HepG2 (cell line): ENCODE results near the gene MYOF. TPM values are rescaled to one million over a fixed set of nuclear protein-coding genes. Genes with fewer than 3 reads are reported as not detected.

Experiments
- ATAC-seq: fragments of 200-7000 bp; cut with Tn5 transposase; 3 replicates; pipeline ENCODE4 v1.9.1; 2020; ENCODE audit warnings: mild to moderate bottlenecking, moderate library complexity
- BruUV-seq: library from RNA; stranded (reverse); fragments of 400-500 nt; replicated peaks from 2 replicates; lab custom pipeline; 2021; lab: Mats Ljungman, UMichigan
- CTCF ChIA-PET: fragments of 300-600 bp; formaldehyde crosslinking; extraction: SDS; loops from one replicate; lab custom pipeline; 2021; ENCODE audit warnings: low total read pairs, inconsistent platforms, low intra/inter-chr PET ratio; lab: Yijun Ruan, JAX
- POLR2A ChIA-PET: fragments of 350-600 bp; sonication (Branson Sonifier 250); formaldehyde crosslinking; loops from one replicate; lab custom pipeline; 2020; ENCODE audit warnings: antibody characterized with exemption, inconsistent platforms; lab: Yijun Ruan, JAX
- DNase-seq: peaks from one replicate; pipeline ENCODE4 v3.0.0-alpha.2; 2015; ENCODE audit warnings: low spot score
- FAIRE-seq: peaks from 3 replicates; lab custom pipeline; 2011; peaks lifted over from hg19 to GRCh38; lab: Jason Lieb, UNC
- H2AFZ ChIP-seq: one replicate; pipeline ENCODE4 v1.6.1; 2011; ENCODE audit warnings: low read length, inconsistent platforms
- H3K27ac ChIP-seq: fragments of 300-600 bp; 3 replicates; pipeline ENCODE4 v1.8.0; 2011; ENCODE audit warnings: mixed run types, mild to moderate bottlenecking, mixed read lengths, low read length, inconsistent platforms; ENCODE audit not compliant: insufficient read depth; ENCODE audit errors: extremely low read length
- H3K27me3 ChIP-seq, 2 experiments: fragments of 200-600 bp in 1 of 2; 2 replicates in 1 of 2; 3 replicates in 1 of 2; pipeline versions ENCODE4 v1.6.0 to v1.8.0; 2011; ENCODE audit warnings: low read length in 2 of 2, mild to moderate bottlenecking in 2 of 2, moderate library complexity in 2 of 2, inconsistent platforms in 1 of 2; ENCODE audit not compliant: insufficient read depth in 2 of 2, control insufficient read depth in 1 of 2
- H3K36me3 ChIP-seq, 2 experiments: fragments of 200-600 bp in 1 of 2; replicated peaks in 1 of 2; 2 replicates in 1 of 2; 3 replicates in 1 of 2; pipeline versions ENCODE4 v1.5.1 to v1.8.0; 2011; ENCODE audit warnings: low read length in 2 of 2, inconsistent platforms in 1 of 2; ENCODE audit not compliant: insufficient read depth in 2 of 2, control insufficient read depth in 1 of 2
- H3K4me1 ChIP-seq: 2 replicates; pipeline ENCODE4 v1.5.1; 2012; ENCODE audit warnings: low read length, inconsistent platforms; ENCODE audit not compliant: insufficient read depth
- H3K4me2 ChIP-seq: 2 replicates; pipeline ENCODE4 v1.6.0; 2011; ENCODE audit warnings: low read depth, low read length, inconsistent platforms
- H3K4me3 ChIP-seq, 3 experiments: fragments of 200-600 bp in 1 of 3; sonication (generic), shearing (Covaris generic) in 1 of 3; replicated peaks in 1 of 3; 2 replicates each; pipeline ENCODE4 v1.5.1; 2011 to 2016; ENCODE audit warnings: low read length in 3 of 3, inconsistent platforms in 2 of 3, low read depth in 2 of 3, mild to moderate bottlenecking in 2 of 3, control low read depth in 1 of 3, mixed read lengths in 1 of 3; ENCODE audit not compliant: insufficient read depth in 1 of 3
- H3K79me2 ChIP-seq: one replicate; pipeline ENCODE4 v1.6.1; 2011; ENCODE audit warnings: low read length, inconsistent platforms; ENCODE audit not compliant: insufficient read depth
- H3K9ac ChIP-seq: 2 replicates; pipeline ENCODE4 v1.6.0; 2011; ENCODE audit warnings: mild to moderate bottlenecking, low read depth, low read length, inconsistent platforms; ENCODE audit not compliant: insufficient read depth
- H3K9me3 ChIP-seq: 2 replicates; pipeline ENCODE4 v1.5.1; 2012; ENCODE audit warnings: mild to moderate bottlenecking, low read length
- H4K20me1 ChIP-seq: 2 replicates; pipeline ENCODE4 v1.6.0; 2011; ENCODE audit warnings: inconsistent platforms, mild to moderate bottlenecking, low read length, moderate library complexity; ENCODE audit not compliant: insufficient read depth
- ATF5 ChIP-seq: sonication (generic); formaldehyde crosslinking; IDR thresholded peaks from 2 replicates; pipeline ENCODE4 v1.4.0; 2020; ENCODE audit warnings: mild to moderate bottlenecking, low read depth, missing genetic modification reagents
- DZIP1 ChIP-seq: sonication (generic); formaldehyde crosslinking; IDR thresholded peaks from 2 replicates; pipeline ENCODE4 v1.5.0; 2020; ENCODE audit warnings: mild to moderate bottlenecking, missing genetic modification reagents
- FOSL2 ChIP-seq: sonication (generic); formaldehyde crosslinking; IDR thresholded peaks from 2 replicates; pipeline ENCODE4 v1.4.0; 2020; ENCODE audit warnings: missing genetic modification reagents
- HDAC1 ChIP-seq: sonication (generic); formaldehyde crosslinking; IDR thresholded peaks from 2 replicates; pipeline ENCODE4 v1.5.1; 2020; ENCODE audit warnings: mild to moderate bottlenecking, missing genetic modification reagents
- HDAC2 ChIP-seq: sonication (generic); formaldehyde crosslinking; IDR thresholded peaks from 2 replicates; pipeline ENCODE4 v1.4.0; 2020; ENCODE audit warnings: missing genetic modification reagents
- HNRNPL ChIP-seq: fragments of 200-400 bp; formaldehyde crosslinking; IDR thresholded peaks from 2 replicates; pipeline ENCODE4 v1.6.1; 2017; ENCODE audit warnings: mild to moderate bottlenecking, low read depth, low read length
- KMT2B ChIP-seq: IDR thresholded peaks from 2 replicates; pipeline ENCODE4 v1.6.1; 2016; ENCODE audit warnings: missing genetic modification reagents, missing compliant biosample characterization
- MED1 ChIP-seq: sonication (generic); formaldehyde crosslinking; IDR thresholded peaks from 2 replicates; pipeline ENCODE4 v1.4.0; 2020; ENCODE audit warnings: missing genetic modification reagents
- NR2F2 ChIP-seq: IDR thresholded peaks from 2 replicates; pipeline ENCODE4 v1.6.1; 2012; ENCODE audit warnings: low read depth, inconsistent platforms, borderline replicate concordance
- RFXAP ChIP-seq: sonication (generic); formaldehyde crosslinking; IDR thresholded peaks from 2 replicates; pipeline ENCODE4 v1.4.0; 2020; ENCODE audit warnings: missing genetic modification reagents, borderline replicate concordance
- TCF12 ChIP-seq, 2 experiments: fragments of 450-650 bp in 1 of 2; sonication (generic) in 1 of 2; formaldehyde crosslinking in 1 of 2; IDR thresholded peaks; 2 replicates each; pipeline versions ENCODE4 v1.6.1 to v1.8.0; 2017 to 2022; ENCODE audit warnings: antibody characterized with exemption in 1 of 2, mild to moderate bottlenecking in 1 of 2, missing genetic modification reagents in 1 of 2, moderate library complexity in 1 of 2
- ZNF614 ChIP-seq: IDR thresholded peaks from 2 replicates; pipeline ENCODE4 v1.6.1; 2018; ENCODE audit warnings: missing biosample characterization, missing genetic modification reagents, inconsistent platforms, borderline replicate concordance
- ZNF772 ChIP-seq: sonication (generic); formaldehyde crosslinking; IDR thresholded peaks from 2 replicates; pipeline ENCODE4 v1.5.0; 2020; ENCODE audit warnings: mild to moderate bottlenecking, missing genetic modification reagents
- WGBS: methylation state at CpG from one replicate; pipeline ENCODE4 v1.1.6; 2017; ENCODE audit warnings: low lambda C conversion rate; 5-methylcytosine and 5-hydroxymethylcytosine counted together
- in situ Hi-C: cut with HindIII; loops from 2 replicates; pipeline ENCODE4 v1.10.0; 2017; ENCODE audit warnings: low pct_unique_long_range_greater_than_20kb; ENCODE audit not compliant: extremely low pct_ligation_motif_present
- intact Hi-C: fragments of 100-400 bp; cut with micrococcal nuclease; formaldehyde crosslinking; loops from one replicate; pipeline ENCODE4 v1.10.0; 2022; ENCODE audit not compliant: unreplicated experiment
- polyA plus RNA-seq, 8 experiments: library from polyadenylated mRNA; depleted of rRNA in 3 of 8; stranded (reverse) in 7 of 8; unstranded in 1 of 8; fragments of >200 nt; fragmentation: Illumina TruSeq in 4 of 8; extraction: Trizol in 4 of 8; gene quantifications; 2 replicates each; pipeline versions ENCODE4 v1.2.1 to v1.2.3, GENCODE V29; 2011 to 2016; ENCODE audit warnings: low read depth in 4 of 8, missing spikeins in 1 of 8, mixed read lengths in 1 of 8; ENCODE audit not compliant: insufficient read depth in 1 of 8
- total RNA-seq, 5 experiments: library from RNA; depleted of rRNA; stranded (reverse); fragments of >200 nt; fragmentation: Illumina TruSeq; extraction: Trizol; gene quantifications; 2 replicates each; pipeline ENCODE4 v1.2.3, GENCODE V29; 2016; ENCODE audit warnings: low read depth in 1 of 5
- TF ChIP-seq, protein P1 (sequence below): sonication (generic); formaldehyde crosslinking; IDR thresholded peaks from 2 replicates; pipeline ENCODE4 v1.5.0; 2020; ENCODE audit warnings: mild to moderate bottlenecking, missing genetic modification reagents, borderline replicate concordance

Gene MYOF
- total and polyA plus RNA-seq, 2 of the 13 experiments (the other 11 are each of a cell fraction or from before 2014, with no cell fraction given), result 0.18 to 0.42 TPM

DNA sequence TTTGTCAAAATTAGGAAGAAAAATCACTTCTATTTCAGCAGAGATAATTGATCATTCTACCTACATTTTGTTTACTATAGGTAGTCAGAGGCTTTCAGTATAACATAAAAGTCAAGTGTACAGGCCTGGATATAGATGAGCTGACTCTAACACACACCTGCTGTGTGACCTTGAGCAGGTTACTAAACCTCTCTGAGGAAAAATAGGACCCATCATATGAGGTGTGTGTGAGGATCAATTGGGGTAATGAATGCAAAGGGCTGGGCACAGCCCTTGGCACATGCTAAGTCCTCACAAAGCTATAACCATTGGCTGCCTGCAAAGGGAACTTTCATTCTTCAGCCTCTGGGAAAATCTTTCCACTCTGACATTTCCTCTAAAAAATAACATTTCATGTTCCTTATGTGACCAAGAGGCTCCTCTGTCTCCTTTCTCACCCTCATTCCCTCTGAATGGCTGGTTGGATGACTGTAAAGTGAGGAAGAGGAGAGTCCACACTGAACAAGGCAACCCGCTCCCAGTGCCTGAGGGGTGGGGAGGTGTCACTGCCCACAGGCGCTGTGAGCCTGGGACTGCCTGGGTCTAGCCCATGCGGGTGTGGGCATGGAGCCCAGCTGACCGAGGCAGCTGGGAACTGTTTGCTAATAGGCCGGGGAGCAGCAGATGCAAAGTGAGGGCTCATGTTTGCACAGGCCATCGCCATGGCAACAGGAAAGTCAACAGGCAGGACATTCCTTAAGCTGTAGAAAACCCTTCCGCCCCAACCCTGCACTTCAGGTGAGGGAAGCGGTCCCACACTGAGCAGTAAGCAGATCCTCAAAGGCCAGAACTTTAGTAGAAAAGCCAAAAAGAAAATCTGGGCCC, 36.8 kb downstream of the MYOF start:
- intact Hi-C loops, result no loop called here
- Histone ChIP-seq H2AFZ (no peak overlapping the region), H3K9me3 (no peaks in the 10 kb centered on the region), H3K4me3 (peak overlapping the region in 1 of 3 experiments; percentile 31; a peak in 1 of 6 replicates), H3K4me2 (peak overlapping the region; percentile 67), H3K27me3 (no peaks in the 10 kb centered on the region), H3K4me1 (peaks cover 37% of the 10 kb centered on the region), H4K20me1 (no peaks in the 10 kb centered on the region), H3K9ac (peak overlapping the region; percentile 32; the same call in 1 of the 2 replicates), H3K36me3 (no peaks in the 10 kb centered on the region), H3K79me2 (no peaks in the 10 kb centered on the region), H3K27ac (peak overlapping the region; percentile 42)
- DNase-seq (peak; percentile 97), FAIRE-seq (peak; percentile 94), ATAC-seq (peak; percentile 100)
- WGBS, result 1% methylated on average over 8 of the region's 8 CpGs
- ChIA-PET CTCF (no interaction called here), POLR2A (interaction anchor here (0.8 to 1.4 kb wide), 4 partner anchors 9 to 26 kb away, joined by 3 to 14 read pairs (median 3); no protein-coding TSS in a partner anchor)
- in situ Hi-C loops, result no loop called here
- BruUV-seq, result no TSS peak
- peak; percentile 19; the same call in 1 of the 2 replicates for TF ChIP-seq MED1
- TF ChIP-seq DZIP1 (CRISPR knock-in tag), result no peak
- peak; percentile 72; the same call in 1 of the 2 replicates for TF ChIP-seq ZNF614 (CRISPR knock-in tag)
- TF ChIP-seq FOSL2, result peak; percentile 59; the same call in 1 of the 2 replicates
- TF ChIP-seq HDAC1 (CRISPR knock-in tag), result peak; percentile 24; the same call in 1 of the 2 replicates
- TF ChIP-seq HNRNPL, result peak; percentile 91
- TF ChIP-seq TCF12 (IDR thresholded peaks at IDR 0.05), result no peak
- no peak for TF ChIP-seq TCF12 (CRISPR knock-in tag; IDR thresholded peaks at IDR 0.05)
- TF ChIP-seq, protein P1, sequence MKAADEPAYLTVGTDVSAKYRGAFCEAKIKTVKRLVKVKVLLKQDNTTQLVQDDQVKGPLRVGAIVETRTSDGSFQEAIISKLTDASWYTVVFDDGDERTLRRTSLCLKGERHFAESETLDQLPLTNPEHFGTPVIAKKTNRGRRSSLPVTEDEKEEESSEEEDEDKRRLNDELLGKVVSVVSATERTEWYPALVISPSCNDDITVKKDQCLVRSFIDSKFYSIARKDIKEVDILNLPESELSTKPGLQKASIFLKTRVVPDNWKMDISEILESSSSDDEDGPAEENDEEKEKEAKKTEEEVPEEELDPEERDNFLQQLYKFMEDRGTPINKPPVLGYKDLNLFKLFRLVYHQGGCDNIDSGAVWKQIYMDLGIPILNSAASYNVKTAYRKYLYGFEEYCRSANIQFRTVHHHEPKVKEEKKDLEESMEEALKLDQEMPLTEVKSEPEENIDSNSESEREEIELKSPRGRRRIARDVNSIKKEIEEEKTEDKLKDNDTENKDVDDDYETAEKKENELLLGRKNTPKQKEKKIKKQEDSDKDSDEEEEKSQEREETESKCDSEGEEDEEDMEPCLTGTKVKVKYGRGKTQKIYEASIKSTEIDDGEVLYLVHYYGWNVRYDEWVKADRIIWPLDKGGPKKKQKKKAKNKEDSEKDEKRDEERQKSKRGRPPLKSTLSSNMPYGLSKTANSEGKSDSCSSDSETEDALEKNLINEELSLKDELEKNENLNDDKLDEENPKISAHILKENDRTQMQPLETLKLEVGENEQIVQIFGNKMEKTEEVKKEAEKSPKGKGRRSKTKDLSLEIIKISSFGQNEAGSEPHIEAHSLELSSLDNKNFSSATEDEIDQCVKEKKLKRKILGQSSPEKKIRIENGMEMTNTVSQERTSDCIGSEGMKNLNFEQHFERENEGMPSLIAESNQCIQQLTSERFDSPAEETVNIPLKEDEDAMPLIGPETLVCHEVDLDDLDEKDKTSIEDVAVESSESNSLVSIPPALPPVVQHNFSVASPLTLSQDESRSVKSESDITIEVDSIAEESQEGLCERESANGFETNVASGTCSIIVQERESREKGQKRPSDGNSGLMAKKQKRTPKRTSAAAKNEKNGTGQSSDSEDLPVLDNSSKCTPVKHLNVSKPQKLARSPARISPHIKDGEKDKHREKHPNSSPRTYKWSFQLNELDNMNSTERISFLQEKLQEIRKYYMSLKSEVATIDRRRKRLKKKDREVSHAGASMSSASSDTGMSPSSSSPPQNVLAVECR (CRISPR knock-in tag), result peak; percentile 75; the same call in 1 of the 2 replicates
- TF ChIP-seq RFXAP (CRISPR knock-in tag), result peak; percentile 89; the same call in 1 of the 2 replicates
- TF ChIP-seq HDAC2 (CRISPR knock-in tag), result peak; percentile 57; the same call in 1 of the 2 replicates
- TF ChIP-seq KMT2B (CRISPR knock-in tag), result no peak
- no peak for TF ChIP-seq ATF5 (CRISPR knock-in tag)
- TF ChIP-seq NR2F2, result no peak
- TF ChIP-seq ZNF772 (CRISPR knock-in tag), result peak; percentile 68
